ENCODE measurements around the gene TEN1.

TEN1 gene

GRCh38 chr17:76036497-76037261, 57.6 kb downstream of the TEN1 start:
- Histone ChIP-seq H3K27ac (ENCODE audit: low read length) (no peak overlapping the region), H3K9ac (ENCODE audit: low read length) (no peak overlapping the region), H3K4me3 (ENCODE audit: low read length) (no peak overlapping the region), H3F3A (ENCODE audit: insufficient read depth, low read length) (no peaks in the 10 kb centered on the region), H3K4me1 (ENCODE audit: low read length) (no peaks in the 10 kb centered on the region), H3K4me2 (ENCODE audit: low read depth, low read length) (no peak overlapping the region), H3K79me2 (ENCODE audit: low read length) (no peaks in the 10 kb centered on the region), H3K27me3 (replicated peaks; ENCODE audit: insufficient read depth, low read length) (no peaks in the 10 kb centered on the region), H3K36me3 (replicated peaks; ENCODE audit: insufficient read depth, low read length) (0 out of 2 replicates have a peak, but pooled peaks cover 4% of the 10 kb centered on the region), H2AFZ (ENCODE audit: low read length) (no peak overlapping the region), H3K9me2 (replicated peaks; ENCODE audit: insufficient read depth, low read length) (no peaks in the 10 kb centered on the region), H3K9me3 (replicated peaks; ENCODE audit: insufficient read depth, low read length) (no peaks in the 10 kb centered on the region), H4K20me1 (ENCODE audit: insufficient read depth, low read length) (no peaks in the 10 kb centered on the region)
- no peak for TF ChIP-seq CTCF (IDR thresholded peaks at IDR 0.05; ENCODE audit: low read length)
- TF ChIP-seq EZH2phosphoT487 (IDR thresholded peaks at IDR 0.05; ENCODE audit: low read length) = no peak
- TF ChIP-seq EZH2 (optimal IDR thresholded peaks at IDR 0.05; ENCODE audit: low read depth, low read length) = no peak
- no peak for DNase-seq

DNA sequence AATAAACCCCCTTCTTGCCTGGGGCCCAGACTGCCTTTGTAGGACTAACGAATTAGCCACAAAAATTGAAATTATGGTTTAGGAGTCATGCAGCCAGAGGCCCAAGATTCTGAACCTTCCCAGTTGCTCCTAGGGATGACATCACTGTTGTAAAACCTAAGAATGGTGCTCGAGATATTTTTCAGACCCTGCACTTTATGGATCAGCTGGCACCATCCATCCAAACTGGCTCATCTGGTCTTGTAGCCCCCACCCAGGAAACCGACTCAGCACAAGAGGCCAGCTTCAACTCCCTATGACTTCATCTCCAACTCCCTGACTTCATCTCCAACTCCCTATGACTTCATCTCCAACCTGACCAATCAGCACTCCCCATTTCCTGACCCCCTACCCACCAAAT, 59.0 kb downstream of the TEN1 start:
- H3F3A ChIP-seq (ENCODE audit: insufficient read depth, low read length) = no peaks in the 10 kb centered on the region
- H4K20me1 ChIP-seq (ENCODE audit: insufficient read depth, low read length) = no peaks in the 10 kb centered on the region
- no peaks in the 10 kb centered on the region for H3K79me2 ChIP-seq (ENCODE audit: low read length)
- 0 out of 2 replicates have a peak, but pooled peaks cover 4% of the 10 kb centered on the region for H3K36me3 ChIP-seq (replicated peaks; ENCODE audit: insufficient read depth, low read length)
- TF ChIP-seq CTCF (IDR thresholded peaks at IDR 0.05; ENCODE audit: low read length) (no peak), EZH2 (optimal IDR thresholded peaks at IDR 0.05; ENCODE audit: low read depth, low read length) (no peak), EZH2phosphoT487 (IDR thresholded peaks at IDR 0.05; ENCODE audit: low read length) (no peak)
- H3K4me2 ChIP-seq (ENCODE audit: low read depth, low read length) = no peak overlapping the region
- no peaks in the 10 kb centered on the region for H3K27me3 ChIP-seq (replicated peaks; ENCODE audit: insufficient read depth, low read length)
- H3K4me3 ChIP-seq (ENCODE audit: low read length) = no peak overlapping the region
- no peaks in the 10 kb centered on the region for H3K4me1 ChIP-seq (ENCODE audit: low read length)
- H3K9me2 ChIP-seq (replicated peaks; ENCODE audit: insufficient read depth, low read length) = no peaks in the 10 kb centered on the region
- H2AFZ ChIP-seq (ENCODE audit: low read length) = no peak overlapping the region
- no peak overlapping the region for H3K9ac ChIP-seq (ENCODE audit: low read length)
- DNase-seq = no peak
- H3K27ac ChIP-seq (ENCODE audit: low read length) = no peak overlapping the region
- H3K9me3 ChIP-seq (replicated peaks; ENCODE audit: insufficient read depth, low read length) = no peaks in the 10 kb centered on the region

DNA sequence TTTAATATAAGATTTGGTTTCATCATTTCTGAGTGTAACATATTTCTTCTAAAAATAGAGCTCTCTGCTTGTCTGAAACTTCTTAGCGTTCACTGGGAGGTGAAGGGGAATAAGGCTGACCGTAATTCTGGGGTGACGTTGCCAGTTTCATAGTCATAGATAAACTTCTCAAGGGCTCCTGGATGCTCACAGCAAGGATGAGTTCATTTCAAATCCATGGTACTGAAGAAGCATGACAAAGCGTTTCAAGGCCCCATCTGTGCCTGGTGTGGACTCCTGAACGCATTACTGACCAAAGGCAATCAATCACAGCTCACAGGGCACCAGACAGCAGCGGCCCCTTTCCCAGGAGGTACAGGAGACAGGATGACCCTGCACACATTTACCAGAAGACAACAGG, 60.1 kb downstream of the TEN1 start:
- Histone ChIP-seq H3K36me3 (replicated peaks; ENCODE audit: insufficient read depth, low read length) (0 out of 2 replicates have a peak, but pooled peaks cover 4% of the 10 kb centered on the region), H3F3A (ENCODE audit: insufficient read depth, low read length) (no peaks in the 10 kb centered on the region), H3K9me2 (replicated peaks; ENCODE audit: insufficient read depth, low read length) (no peaks in the 10 kb centered on the region), H3K4me1 (ENCODE audit: low read length) (no peaks in the 10 kb centered on the region), H3K79me2 (ENCODE audit: low read length) (no peaks in the 10 kb centered on the region), H3K27me3 (replicated peaks; ENCODE audit: insufficient read depth, low read length) (no peaks in the 10 kb centered on the region), H4K20me1 (ENCODE audit: insufficient read depth, low read length) (no peaks in the 10 kb centered on the region), H3K9me3 (replicated peaks; ENCODE audit: insufficient read depth, low read length) (no peaks in the 10 kb centered on the region), H2AFZ (ENCODE audit: low read length) (no peak overlapping the region), H3K27ac (ENCODE audit: low read length) (no peak overlapping the region), H3K4me2 (ENCODE audit: low read depth, low read length) (no peak overlapping the region), H3K4me3 (ENCODE audit: low read length) (no peak overlapping the region), H3K9ac (ENCODE audit: low read length) (no peak overlapping the region)
- TF ChIP-seq EZH2 (optimal IDR thresholded peaks at IDR 0.05; ENCODE audit: low read depth, low read length) = no peak
- no peak for TF ChIP-seq CTCF (IDR thresholded peaks at IDR 0.05; ENCODE audit: low read length)
- TF ChIP-seq EZH2phosphoT487 (IDR thresholded peaks at IDR 0.05; ENCODE audit: low read length) = no peak
- no peak for DNase-seq

Measured in MM.1S (cell line).